Measurements from ENCODE around the gene SCN5A. TPM values are rescaled to one million over a fixed set of nuclear protein-coding genes. Genes with fewer than 3 reads are reported as not detected.

Gene SCN5A
- total RNA-seq, 2 experiments from 2014 or later, result 0.20 to 0.52 TPM

GRCh38 chr3:38604246-38604645 is 45.2 kb downstream of the SCN5A start:
- TF ChIP-seq, protein P1, sequence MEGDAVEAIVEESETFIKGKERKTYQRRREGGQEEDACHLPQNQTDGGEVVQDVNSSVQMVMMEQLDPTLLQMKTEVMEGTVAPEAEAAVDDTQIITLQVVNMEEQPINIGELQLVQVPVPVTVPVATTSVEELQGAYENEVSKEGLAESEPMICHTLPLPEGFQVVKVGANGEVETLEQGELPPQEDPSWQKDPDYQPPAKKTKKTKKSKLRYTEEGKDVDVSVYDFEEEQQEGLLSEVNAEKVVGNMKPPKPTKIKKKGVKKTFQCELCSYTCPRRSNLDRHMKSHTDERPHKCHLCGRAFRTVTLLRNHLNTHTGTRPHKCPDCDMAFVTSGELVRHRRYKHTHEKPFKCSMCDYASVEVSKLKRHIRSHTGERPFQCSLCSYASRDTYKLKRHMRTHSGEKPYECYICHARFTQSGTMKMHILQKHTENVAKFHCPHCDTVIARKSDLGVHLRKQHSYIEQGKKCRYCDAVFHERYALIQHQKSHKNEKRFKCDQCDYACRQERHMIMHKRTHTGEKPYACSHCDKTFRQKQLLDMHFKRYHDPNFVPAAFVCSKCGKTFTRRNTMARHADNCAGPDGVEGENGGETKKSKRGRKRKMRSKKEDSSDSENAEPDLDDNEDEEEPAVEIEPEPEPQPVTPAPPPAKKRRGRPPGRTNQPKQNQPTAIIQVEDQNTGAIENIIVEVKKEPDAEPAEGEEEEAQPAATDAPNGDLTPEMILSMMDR (IDR thresholded peaks at IDR 0.05), result no peak
- no peaks in the 10 kb centered on the region for H3K36me3 Mint-ChIP-seq (ENCODE audit: low read depth)
- POLR2A ChIA-PET, result interaction anchor here (0.6 kb wide), 1 partner anchor 321 kb away, joined by 3 read pairs; no protein-coding TSS in a partner anchor
- no peaks in the 10 kb centered on the region for H3K27me3 Mint-ChIP-seq
- DNase-seq (no peak), ATAC-seq (no peak)
- intact Hi-C loops (cut with micrococcal nuclease), result no loop called here
- no peak overlapping the region for H3K4me3 Mint-ChIP-seq
- H3K9me3 Mint-ChIP-seq, result peaks cover 1% of the 10 kb centered on the region
- H3K27ac Mint-ChIP-seq, result no peak overlapping the region
- H3K4me1 Mint-ChIP-seq (ENCODE audit: low read depth), result no peaks in the 10 kb centered on the region
- CTCF ChIA-PET, result interaction anchor here (1.1 kb wide), 1 partner anchor 83 kb away, joined by 5 read pairs; no protein-coding TSS in a partner anchor

DNA sequence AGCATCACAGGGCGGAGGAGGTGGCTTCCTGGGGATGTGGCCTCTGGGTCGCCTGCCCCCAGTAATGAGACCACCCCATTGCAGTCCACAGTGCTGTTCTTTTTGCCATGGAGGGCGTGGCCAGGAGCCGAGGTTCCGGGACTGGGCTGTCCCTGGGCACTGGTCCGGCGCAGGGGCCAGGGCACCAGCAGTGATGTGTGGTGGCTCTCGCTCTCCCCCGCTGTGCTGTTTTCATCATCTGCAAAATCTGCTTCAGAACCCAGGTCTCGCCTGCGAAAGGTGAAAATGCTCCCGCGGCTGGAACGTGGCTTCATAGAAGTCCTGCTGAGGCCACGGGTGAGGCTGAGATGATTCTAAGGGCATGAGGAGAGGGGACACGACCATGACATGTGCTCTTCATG is 45.8 kb downstream of the SCN5A start:
- Mint-ChIP-seq H3K27ac (no peak overlapping the region), H3K4me3 (no peak overlapping the region), H3K27me3 (no peaks in the 10 kb centered on the region), H3K9me3 (peaks cover 1% of the 10 kb centered on the region), H3K36me3 (ENCODE audit: low read depth) (no peaks in the 10 kb centered on the region), H3K4me1 (ENCODE audit: low read depth) (no peaks in the 10 kb centered on the region)
- POLR2A ChIA-PET, result interaction anchor here (0.6 kb wide), 1 partner anchor 321 kb away, joined by 3 read pairs; no protein-coding TSS in a partner anchor
- TF ChIP-seq, protein P1 (IDR thresholded peaks at IDR 0.05), result no peak
- CTCF ChIA-PET, result no interaction called here
- intact Hi-C loops (cut with micrococcal nuclease), result no loop called here
- DNase-seq (no peak), ATAC-seq (no peak)

DNA sequence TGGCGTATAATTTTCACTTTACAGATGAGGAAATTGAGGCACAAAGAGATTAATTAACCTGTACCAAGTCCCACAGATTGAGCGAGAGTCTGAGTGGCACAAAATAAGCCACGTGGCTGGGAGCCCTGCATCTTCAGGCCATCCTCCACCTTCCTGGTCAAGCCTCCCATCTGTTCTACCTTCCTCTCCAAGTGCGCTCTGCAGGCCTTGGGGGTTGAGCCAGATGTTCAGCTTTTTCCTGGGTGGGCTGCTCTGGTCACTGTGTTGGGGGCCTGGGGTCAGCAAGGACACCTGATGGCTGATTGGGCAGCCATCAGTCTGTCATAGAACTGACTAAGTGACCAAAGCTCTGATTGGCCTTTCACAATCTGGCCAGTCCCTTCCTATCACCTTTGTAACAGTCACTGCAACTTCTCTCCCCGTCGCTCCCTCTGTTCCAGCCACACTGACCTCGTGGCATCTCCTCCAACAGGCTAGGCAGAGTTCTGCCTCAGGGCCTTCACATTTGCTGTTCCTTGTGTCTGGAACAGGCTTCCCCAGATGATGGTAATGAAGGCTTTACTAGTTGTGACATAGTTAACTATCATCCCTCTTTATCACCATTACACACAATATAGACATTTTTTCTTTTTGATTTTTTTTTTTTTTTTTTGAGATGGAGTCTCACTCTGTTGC is 46.8 kb downstream of the SCN5A start:
- Mint-ChIP-seq H3K4me1 (ENCODE audit: low read depth) (no peaks in the 10 kb centered on the region), H3K9me3 (peaks cover 1% of the 10 kb centered on the region), H3K27ac (no peak overlapping the region), H3K4me3 (no peak overlapping the region), H3K27me3 (peaks cover 8% of the 10 kb centered on the region), H3K36me3 (ENCODE audit: low read depth) (no peaks in the 10 kb centered on the region)
- DNase-seq (no peak), ATAC-seq (no peak)
- intact Hi-C loops (cut with micrococcal nuclease), result no loop called here
- ChIA-PET CTCF (no interaction called here), POLR2A (no interaction called here)
- TF ChIP-seq, protein P1 (IDR thresholded peaks at IDR 0.05), result no peak

- POLR2A ChIA-PET, result no interaction called here
- ATAC-seq (no peak), DNase-seq (no peak)
- Mint-ChIP-seq H3K9me3 (peaks cover 1% of the 10 kb centered on the region), H3K4me1 (ENCODE audit: low read depth) (no peaks in the 10 kb centered on the region), H3K27ac (no peak overlapping the region), H3K36me3 (ENCODE audit: low read depth) (no peaks in the 10 kb centered on the region), H3K27me3 (peaks cover 15% of the 10 kb centered on the region), H3K4me3 (no peak overlapping the region)
- TF ChIP-seq, protein P1 (IDR thresholded peaks at IDR 0.05), result no peak
- CTCF ChIA-PET, result no interaction called here
- intact Hi-C loops (cut with micrococcal nuclease), result no loop called here
Measured at GRCh38 chr3:38601956-38602550, 47.4 kb downstream of the SCN5A start.

DNA sequence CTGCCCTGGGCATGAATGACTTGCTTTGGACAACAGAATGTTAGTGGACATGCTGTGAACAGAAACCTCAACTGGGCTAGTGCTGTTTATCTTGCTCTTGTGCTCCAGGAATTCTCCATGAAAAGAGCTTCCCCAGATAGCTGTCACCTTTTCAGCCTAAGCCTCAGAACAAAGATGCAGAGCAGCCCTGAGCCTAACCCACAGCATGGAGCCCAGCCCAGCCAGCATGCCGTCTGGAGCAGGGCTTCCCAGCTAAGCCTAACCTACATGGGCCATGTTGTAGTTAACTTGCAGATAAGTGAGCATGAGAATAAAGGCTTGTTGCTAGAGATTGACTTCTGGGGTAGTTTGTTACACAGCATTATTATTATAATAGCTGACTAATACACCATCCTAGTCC is 48.9 kb downstream of the SCN5A start:
- CTCF ChIA-PET, result no interaction called here
- no peak overlapping the region for H3K27ac Mint-ChIP-seq

More for the DNA sequence above, 48.9 kb downstream of the SCN5A start:
- peaks cover 1% of the 10 kb centered on the region for H3K9me3 Mint-ChIP-seq
- TF ChIP-seq, protein P1 (IDR thresholded peaks at IDR 0.05), result no peak
- ATAC-seq (no peak), DNase-seq (no peak)
- no peak overlapping the region for H3K4me3 Mint-ChIP-seq
- H3K4me1 Mint-ChIP-seq (ENCODE audit: low read depth), result no peaks in the 10 kb centered on the region
- H3K27me3 Mint-ChIP-seq, result peaks cover 19% of the 10 kb centered on the region
- intact Hi-C loops (cut with micrococcal nuclease), result no loop called here
- POLR2A ChIA-PET, result no interaction called here
- H3K36me3 Mint-ChIP-seq (ENCODE audit: low read depth), result no peaks in the 10 kb centered on the region
